RWPE2 (cell line): ENCODE data around the gene PIM3.
A peak's percentile ranks its signal among the peaks of the same experiment; 100 is the strongest.

Source experiments
- ATAC-seq: fragments of 200-7000 bp; cut with Tn5 transposase; 3 replicates; pipeline ENCODE4 v1.9.1; 2021; ENCODE audit warnings: low read depth
- DNase-seq: peaks from one replicate; pipeline ENCODE4 v3.0.0-alpha.2; 2020; ENCODE audit warnings: low spot score
- H3K27ac ChIP-seq: fragments of 450-650 bp; 2 replicates; pipeline ENCODE4 v1.5.1; 2017; ENCODE audit warnings: mild to moderate bottlenecking; ENCODE audit not compliant: poor library complexity, severe bottlenecking
- H3K27me3 ChIP-seq: fragments of 250-450 bp; sonication (Bioruptor Pico); 2 replicates; pipeline ENCODE4 v1.5.1; 2021; ENCODE audit warnings: mild to moderate bottlenecking, moderate library complexity; ENCODE audit not compliant: insufficient read depth, poor library complexity, severe bottlenecking
- H3K36me3 ChIP-seq: fragments of 250-450 bp; sonication (Bioruptor Pico); 2 replicates; pipeline ENCODE4 v1.5.1; 2020; ENCODE audit warnings: low read depth, mild to moderate bottlenecking, moderate library complexity
- H3K4me1 ChIP-seq: fragments of 250-450 bp; sonication (Bioruptor Pico); 2 replicates; pipeline ENCODE4 v1.5.1; 2021; ENCODE audit warnings: mild to moderate bottlenecking, moderate library complexity; ENCODE audit not compliant: insufficient read depth, poor library complexity, severe bottlenecking
- H3K4me3 ChIP-seq: fragments of 250-450 bp; sonication (Bioruptor Pico); 2 replicates; pipeline ENCODE4 v1.5.1; 2021; ENCODE audit warnings: mild to moderate bottlenecking, moderate library complexity; ENCODE audit not compliant: severe bottlenecking
- H3K9me3 ChIP-seq: fragments of 250-450 bp; sonication (Bioruptor Pico); 2 replicates; pipeline ENCODE4 v1.5.1; 2021; ENCODE audit warnings: mild to moderate bottlenecking, moderate library complexity; ENCODE audit not compliant: severe bottlenecking
- CTCF ChIP-seq: fragments of 450-650 bp; IDR thresholded peaks from one replicate; pipeline ENCODE4 v1.5.1; 2017; ENCODE audit warnings: mild to moderate bottlenecking, moderate library complexity; ENCODE audit not compliant: poor library complexity, severe bottlenecking

PIM3 gene

GRCh38 chr22:49922926-49923325, 37.6 kb upstream of the PIM3 start:
- DNase-seq (peak; percentile 56), ATAC-seq (no peak)
- no peak overlapping the region for H3K27ac ChIP-seq
- H3K27me3 ChIP-seq = no peaks in the 10 kb centered on the region
- no peak for TF ChIP-seq CTCF
- H3K36me3 ChIP-seq = peaks cover 23% of the 10 kb centered on the region
- no peaks in the 10 kb centered on the region for H3K4me1 ChIP-seq
- H3K4me3 ChIP-seq = no peak overlapping the region
- no peaks in the 10 kb centered on the region for H3K9me3 ChIP-seq

- Histone ChIP-seq H3K27me3 (no peaks in the 10 kb centered on the region), H3K27ac (no peak overlapping the region), H3K4me3 (no peak overlapping the region), H3K9me3 (no peaks in the 10 kb centered on the region), H3K36me3 (peaks cover 23% of the 10 kb centered on the region), H3K4me1 (no peaks in the 10 kb centered on the region)
- ATAC-seq (no peak), DNase-seq (no peak)
- peak; percentile 24 for TF ChIP-seq CTCF
These were observed 37.1 kb upstream of the PIM3 start for GRCh38 chr22:49923445-49923844.

- DNase-seq (peak; percentile 63), ATAC-seq (no peak)
- Histone ChIP-seq H3K4me1 (no peaks in the 10 kb centered on the region), H3K4me3 (no peak overlapping the region), H3K9me3 (no peaks in the 10 kb centered on the region), H3K27me3 (no peaks in the 10 kb centered on the region), H3K27ac (no peak overlapping the region), H3K36me3 (peaks cover 23% of the 10 kb centered on the region)
- TF ChIP-seq CTCF = no peak
These were observed 36.3 kb upstream of the PIM3 start for GRCh38 chr22:49924113-49924833.

- no peak for ATAC-seq
- H3K9me3 ChIP-seq = no peaks in the 10 kb centered on the region
- no peaks in the 10 kb centered on the region for H3K4me1 ChIP-seq
- H3K27ac ChIP-seq = no peak overlapping the region
- H3K36me3 ChIP-seq = peaks cover 19% of the 10 kb centered on the region
- no peak overlapping the region for H3K4me3 ChIP-seq
- H3K27me3 ChIP-seq = no peaks in the 10 kb centered on the region
- no peak for DNase-seq
- TF ChIP-seq CTCF = no peak
These were observed 34.9 kb upstream of the PIM3 start for GRCh38 chr22:49925525-49926128.

GRCh38 chr22:49926916-49927315, 33.7 kb upstream of the PIM3 start:
- no peak for DNase-seq
- Histone ChIP-seq H3K27me3 (no peaks in the 10 kb centered on the region), H3K36me3 (peaks cover 14% of the 10 kb centered on the region), H3K4me3 (no peak overlapping the region), H3K9me3 (no peaks in the 10 kb centered on the region), H3K27ac (no peak overlapping the region), H3K4me1 (peaks cover 3% of the 10 kb centered on the region)
- TF ChIP-seq CTCF = no peak
- no peak for ATAC-seq
